ENCODE data around the gene ZNF462.

DNA sequence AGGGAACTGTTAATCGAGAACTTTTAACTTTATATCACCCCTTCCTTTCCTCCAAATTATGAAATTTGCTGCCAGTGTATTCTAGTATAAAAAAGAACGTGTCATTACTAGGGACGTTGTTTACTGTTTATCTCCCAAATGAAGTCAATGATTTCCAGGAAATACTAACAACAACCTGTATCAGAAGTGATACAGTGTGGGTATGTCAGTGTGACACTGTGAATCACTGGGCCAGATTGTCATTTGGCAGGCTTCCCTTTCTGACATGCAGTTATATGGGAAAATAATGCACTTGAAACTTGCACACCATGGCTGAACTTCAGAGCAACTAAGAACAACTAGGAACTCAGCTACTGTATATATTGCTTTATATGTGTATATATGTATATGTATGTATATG is 12.6 kb downstream of the ZNF462 start:
- TF ChIP-seq, protein P1, sequence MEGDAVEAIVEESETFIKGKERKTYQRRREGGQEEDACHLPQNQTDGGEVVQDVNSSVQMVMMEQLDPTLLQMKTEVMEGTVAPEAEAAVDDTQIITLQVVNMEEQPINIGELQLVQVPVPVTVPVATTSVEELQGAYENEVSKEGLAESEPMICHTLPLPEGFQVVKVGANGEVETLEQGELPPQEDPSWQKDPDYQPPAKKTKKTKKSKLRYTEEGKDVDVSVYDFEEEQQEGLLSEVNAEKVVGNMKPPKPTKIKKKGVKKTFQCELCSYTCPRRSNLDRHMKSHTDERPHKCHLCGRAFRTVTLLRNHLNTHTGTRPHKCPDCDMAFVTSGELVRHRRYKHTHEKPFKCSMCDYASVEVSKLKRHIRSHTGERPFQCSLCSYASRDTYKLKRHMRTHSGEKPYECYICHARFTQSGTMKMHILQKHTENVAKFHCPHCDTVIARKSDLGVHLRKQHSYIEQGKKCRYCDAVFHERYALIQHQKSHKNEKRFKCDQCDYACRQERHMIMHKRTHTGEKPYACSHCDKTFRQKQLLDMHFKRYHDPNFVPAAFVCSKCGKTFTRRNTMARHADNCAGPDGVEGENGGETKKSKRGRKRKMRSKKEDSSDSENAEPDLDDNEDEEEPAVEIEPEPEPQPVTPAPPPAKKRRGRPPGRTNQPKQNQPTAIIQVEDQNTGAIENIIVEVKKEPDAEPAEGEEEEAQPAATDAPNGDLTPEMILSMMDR (IDR thresholded peaks at IDR 0.05; ENCODE audit: low read depth, low read length, missing input control) = no peak
- TF ChIP-seq, protein P2, sequence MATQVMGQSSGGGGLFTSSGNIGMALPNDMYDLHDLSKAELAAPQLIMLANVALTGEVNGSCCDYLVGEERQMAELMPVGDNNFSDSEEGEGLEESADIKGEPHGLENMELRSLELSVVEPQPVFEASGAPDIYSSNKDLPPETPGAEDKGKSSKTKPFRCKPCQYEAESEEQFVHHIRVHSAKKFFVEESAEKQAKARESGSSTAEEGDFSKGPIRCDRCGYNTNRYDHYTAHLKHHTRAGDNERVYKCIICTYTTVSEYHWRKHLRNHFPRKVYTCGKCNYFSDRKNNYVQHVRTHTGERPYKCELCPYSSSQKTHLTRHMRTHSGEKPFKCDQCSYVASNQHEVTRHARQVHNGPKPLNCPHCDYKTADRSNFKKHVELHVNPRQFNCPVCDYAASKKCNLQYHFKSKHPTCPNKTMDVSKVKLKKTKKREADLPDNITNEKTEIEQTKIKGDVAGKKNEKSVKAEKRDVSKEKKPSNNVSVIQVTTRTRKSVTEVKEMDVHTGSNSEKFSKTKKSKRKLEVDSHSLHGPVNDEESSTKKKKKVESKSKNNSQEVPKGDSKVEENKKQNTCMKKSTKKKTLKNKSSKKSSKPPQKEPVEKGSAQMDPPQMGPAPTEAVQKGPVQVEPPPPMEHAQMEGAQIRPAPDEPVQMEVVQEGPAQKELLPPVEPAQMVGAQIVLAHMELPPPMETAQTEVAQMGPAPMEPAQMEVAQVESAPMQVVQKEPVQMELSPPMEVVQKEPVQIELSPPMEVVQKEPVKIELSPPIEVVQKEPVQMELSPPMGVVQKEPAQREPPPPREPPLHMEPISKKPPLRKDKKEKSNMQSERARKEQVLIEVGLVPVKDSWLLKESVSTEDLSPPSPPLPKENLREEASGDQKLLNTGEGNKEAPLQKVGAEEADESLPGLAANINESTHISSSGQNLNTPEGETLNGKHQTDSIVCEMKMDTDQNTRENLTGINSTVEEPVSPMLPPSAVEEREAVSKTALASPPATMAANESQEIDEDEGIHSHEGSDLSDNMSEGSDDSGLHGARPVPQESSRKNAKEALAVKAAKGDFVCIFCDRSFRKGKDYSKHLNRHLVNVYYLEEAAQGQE (IDR thresholded peaks at IDR 0.05) = no peak
- no peak for TF ChIP-seq RXRA (IDR thresholded peaks at IDR 0.05)
- no peak for TF ChIP-seq YY1 (IDR thresholded peaks at IDR 0.05)
- TF ChIP-seq, protein P3, sequence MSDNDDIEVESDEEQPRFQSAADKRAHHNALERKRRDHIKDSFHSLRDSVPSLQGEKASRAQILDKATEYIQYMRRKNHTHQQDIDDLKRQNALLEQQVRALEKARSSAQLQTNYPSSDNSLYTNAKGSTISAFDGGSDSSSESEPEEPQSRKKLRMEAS (IDR thresholded peaks at IDR 0.05) = no peak
- no peak for TF ChIP-seq RAD21 (IDR thresholded peaks at IDR 0.05)
- TF ChIP-seq EGR1 (IDR thresholded peaks at IDR 0.05; ENCODE audit: low read depth in 2 of 2) = no peak

All from liver (tissue), 3 donors.